Measurements from ENCODE around the gene IGHMBP2. TPM values are rescaled to one million over a fixed set of nuclear protein-coding genes. Genes with fewer than 3 reads are reported as not detected.

The IGHMBP2 gene
- total RNA-seq, 2 experiments from 2014 or later: 17.5 to 18.5 TPM

GRCh38 chr11:68966894-68967780 lies 63.4 kb downstream of the IGHMBP2 start:
- Mint-ChIP-seq H3K4me3 (no peak overlapping the region), H3K9me3 (no peaks in the 10 kb centered on the region), H3K27me3 (peaks cover 10% of the 10 kb centered on the region), H3K4me1 (ENCODE audit: low read depth) (peaks cover 19% of the 10 kb centered on the region), H3K36me3 (ENCODE audit: low read depth) (peaks cover 5% of the 10 kb centered on the region), H3K27ac (no peak overlapping the region)
- peaks cover 0 to 3% of the 10 kb centered on the region in 2 experiments for H3K27me3 ChIP-seq (ENCODE audit: control insufficient read depth in 1 of 2, insufficient read depth in 2 of 2, low read length in 2 of 2)
- H3K4me1 ChIP-seq (ENCODE audit: insufficient read depth, low read length): peaks cover 53% of the 10 kb centered on the region
- CTCF ChIA-PET: interaction anchor here (1.1 kb wide), 1 partner anchor 17 kb away, joined by 3 read pairs; no protein-coding TSS in a partner anchor
- H3K27ac ChIP-seq (ENCODE audit: low read depth in 1 of 2, low read length in 2 of 2): no peak overlapping the region
- DNase-seq (no peak), ATAC-seq (ENCODE audit: poor library complexity) (no peak)
- TF ChIP-seq CTCF (IDR thresholded peaks at IDR 0.05): no peak
- POLR2A ChIA-PET: interaction anchor here (1.0 kb wide), 1 partner anchor 57 kb away, joined by 3 read pairs; no protein-coding TSS in a partner anchor
- intact Hi-C loops (cut with DNase I, micrococcal nuclease): loop anchor here in 1 of 2 experiments (10.0 kb wide), 1 partner anchor 678 kb away; the partner anchor contains the start of gene CCND1
- H3K4me3 ChIP-seq (ENCODE audit: low read length): no peak overlapping the region
- no peaks in the 10 kb centered on the region for H3K36me3 ChIP-seq (ENCODE audit: insufficient read depth, low read length)
- H3K9me3 ChIP-seq (ENCODE audit: control insufficient read depth in 1 of 2, insufficient read depth in 1 of 2, low read length in 2 of 2): peaks cover 0 to 5% of the 10 kb centered on the region in 2 experiments

DNA sequence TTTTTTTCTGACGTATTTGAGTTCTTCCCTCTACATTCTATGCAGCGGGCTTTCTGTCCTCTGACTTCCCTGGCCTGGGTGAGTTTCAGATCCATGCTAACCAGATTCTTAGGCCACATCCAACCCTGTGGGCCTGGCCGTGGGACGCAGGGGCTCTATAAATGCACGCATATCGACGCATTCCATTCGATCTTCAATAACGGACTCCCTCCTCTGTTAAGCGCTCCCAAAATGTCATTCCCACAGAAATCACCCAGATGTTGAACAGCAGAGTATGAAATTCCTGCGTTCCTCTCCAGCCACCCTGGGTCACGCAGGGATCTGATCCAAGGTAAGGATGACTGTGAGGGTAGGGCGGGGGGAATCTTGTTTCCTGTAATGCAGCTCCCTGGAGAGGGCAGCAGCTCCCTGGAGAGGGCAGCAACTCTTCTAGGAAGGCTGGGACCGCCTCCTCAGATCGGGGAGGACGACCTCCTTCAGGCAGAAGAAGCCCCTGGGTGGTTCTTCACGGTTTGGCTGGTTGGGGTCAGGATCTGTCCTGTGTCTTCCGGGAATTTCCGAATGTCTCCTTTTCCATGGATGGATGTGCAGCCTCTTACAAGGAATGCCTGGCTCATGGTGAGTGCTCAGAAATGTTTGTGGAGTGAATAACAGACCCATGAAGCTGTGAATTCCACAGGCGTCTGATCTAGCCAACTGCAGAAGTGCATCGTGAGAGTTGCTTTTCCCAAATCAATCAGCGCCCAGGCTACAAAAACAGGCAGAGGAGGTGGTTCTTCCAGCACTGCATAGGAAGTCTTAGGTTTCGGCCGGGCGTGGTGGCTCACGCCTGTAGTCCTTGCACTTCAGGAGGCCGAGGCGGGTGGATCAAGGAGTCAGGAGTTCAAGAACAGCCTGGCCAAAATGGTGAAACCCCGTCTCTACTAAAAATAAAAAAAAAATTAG lies 64.9 kb downstream of the IGHMBP2 start:
- DNase-seq (no peak), ATAC-seq (ENCODE audit: poor library complexity) (no peak)
- Histone ChIP-seq H3K4me3 (ENCODE audit: low read length) (no peak overlapping the region), H3K27me3 (ENCODE audit: control insufficient read depth in 1 of 2, insufficient read depth in 2 of 2, low read length in 2 of 2) (peaks cover 0 to 3% of the 10 kb centered on the region in 2 experiments), H3K36me3 (ENCODE audit: insufficient read depth, low read length) (no peaks in the 10 kb centered on the region), H3K27ac (ENCODE audit: low read depth in 1 of 2, low read length in 2 of 2) (no peak overlapping the region), H3K4me1 (ENCODE audit: insufficient read depth, low read length) (peaks cover 39% of the 10 kb centered on the region), H3K9me3 (ENCODE audit: control insufficient read depth in 1 of 2, insufficient read depth in 1 of 2, low read length in 2 of 2) (peaks cover 0 to 4% of the 10 kb centered on the region in 2 experiments)
- H3K4me1 Mint-ChIP-seq (ENCODE audit: low read depth): peaks cover 10% of the 10 kb centered on the region
- H3K4me3 Mint-ChIP-seq: no peak overlapping the region
- H3K27me3 Mint-ChIP-seq: peaks cover 10% of the 10 kb centered on the region
- intact Hi-C loops (cut with DNase I, micrococcal nuclease): loop anchor here in 1 of 2 experiments (10.0 kb wide), 1 partner anchor 676 kb away; the partner anchor contains the start of gene CCND1
- CTCF ChIA-PET: no interaction called here
- no peaks in the 10 kb centered on the region for H3K36me3 Mint-ChIP-seq (ENCODE audit: low read depth)
- no peaks in the 10 kb centered on the region for H3K9me3 Mint-ChIP-seq
- H3K27ac Mint-ChIP-seq: no peak overlapping the region
- no peak for TF ChIP-seq CTCF (IDR thresholded peaks at IDR 0.05)
- POLR2A ChIA-PET: no interaction called here

DNA sequence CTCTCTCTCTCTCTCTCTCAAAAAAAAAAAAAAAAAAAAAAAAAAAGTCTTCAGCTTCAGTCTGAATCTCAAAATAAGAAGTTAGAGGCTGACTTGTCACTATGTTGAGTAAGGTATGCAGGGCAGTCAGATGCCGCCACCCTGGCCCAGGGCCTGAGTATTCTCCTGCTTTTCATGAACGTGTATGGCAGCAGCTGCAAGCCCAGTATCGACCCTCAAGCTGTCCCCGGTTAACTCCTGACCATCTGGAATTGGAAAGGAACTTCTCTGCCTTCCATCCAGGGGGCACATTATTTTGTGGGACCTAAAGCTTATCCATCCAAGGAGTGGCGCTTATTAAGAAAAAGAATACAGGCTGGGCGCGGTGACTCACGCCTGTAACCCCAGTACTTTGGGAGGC lies 65.7 kb downstream of the IGHMBP2 start:
- intact Hi-C loops (cut with DNase I, micrococcal nuclease): loop anchor here in 1 of 2 experiments (10.0 kb wide), 1 partner anchor 675 kb away; the partner anchor contains the start of gene CCND1

More for the DNA sequence above, 65.7 kb downstream of the IGHMBP2 start:
- no peaks in the 10 kb centered on the region for H3K36me3 Mint-ChIP-seq (ENCODE audit: low read depth)
- ChIA-PET POLR2A (interaction anchor here (0.8 kb wide), 1 partner anchor 126 kb away, joined by 3 read pairs; no protein-coding TSS in a partner anchor), CTCF (interaction anchor here (0.9 kb wide), 1 partner anchor 11 kb away, joined by 3 read pairs; the partner anchor contains the start of gene MRGPRD)
- H3K9me3 Mint-ChIP-seq: no peaks in the 10 kb centered on the region
- H3K4me3 Mint-ChIP-seq: no peak overlapping the region
- no peak overlapping the region for H3K27ac ChIP-seq (ENCODE audit: low read depth in 1 of 2, low read length in 2 of 2)
- peaks cover 30% of the 10 kb centered on the region for H3K4me1 ChIP-seq (ENCODE audit: insufficient read depth, low read length)
- TF ChIP-seq CTCF (IDR thresholded peaks at IDR 0.05): no peak
- H3K27ac Mint-ChIP-seq: no peak overlapping the region
- H3K4me1 Mint-ChIP-seq (ENCODE audit: low read depth): peaks cover 10% of the 10 kb centered on the region
- peaks cover 10% of the 10 kb centered on the region for H3K27me3 Mint-ChIP-seq
- no peaks in the 10 kb centered on the region for H3K36me3 ChIP-seq (ENCODE audit: insufficient read depth, low read length)
- no peak for DNase-seq
- H3K4me3 ChIP-seq (ENCODE audit: low read length): no peak overlapping the region
- ATAC-seq (ENCODE audit: poor library complexity): no peak
- peaks cover 0 to 3% of the 10 kb centered on the region in 2 experiments for H3K27me3 ChIP-seq (ENCODE audit: control insufficient read depth in 1 of 2, insufficient read depth in 2 of 2, low read length in 2 of 2)
- H3K9me3 ChIP-seq (ENCODE audit: control insufficient read depth in 1 of 2, insufficient read depth in 1 of 2, low read length in 2 of 2): no peaks in the 10 kb centered on the region
